GM23248 (cell line): ENCODE data around the gene PRPS1.

Source experiments
- EZH2 ChIP-seq: fragments of 200-600 bp; sonication (generic); IDR thresholded peaks from 2 replicates; pipeline ENCODE4 v1.6.1; 2018; ENCODE audit warnings: antibody characterized with exemption, mild to moderate bottlenecking; ENCODE audit not compliant: insufficient read depth, poor library complexity, severe bottlenecking
- EZH2phosphoT487 ChIP-seq: fragments of 200-600 bp; sonication (generic); IDR thresholded peaks from 2 replicates; pipeline ENCODE4 v1.6.1; 2018; ENCODE audit warnings: antibody characterized with exemption, moderate library complexity, mild to moderate bottlenecking, low read depth; ENCODE audit not compliant: insufficient read depth

DNA sequence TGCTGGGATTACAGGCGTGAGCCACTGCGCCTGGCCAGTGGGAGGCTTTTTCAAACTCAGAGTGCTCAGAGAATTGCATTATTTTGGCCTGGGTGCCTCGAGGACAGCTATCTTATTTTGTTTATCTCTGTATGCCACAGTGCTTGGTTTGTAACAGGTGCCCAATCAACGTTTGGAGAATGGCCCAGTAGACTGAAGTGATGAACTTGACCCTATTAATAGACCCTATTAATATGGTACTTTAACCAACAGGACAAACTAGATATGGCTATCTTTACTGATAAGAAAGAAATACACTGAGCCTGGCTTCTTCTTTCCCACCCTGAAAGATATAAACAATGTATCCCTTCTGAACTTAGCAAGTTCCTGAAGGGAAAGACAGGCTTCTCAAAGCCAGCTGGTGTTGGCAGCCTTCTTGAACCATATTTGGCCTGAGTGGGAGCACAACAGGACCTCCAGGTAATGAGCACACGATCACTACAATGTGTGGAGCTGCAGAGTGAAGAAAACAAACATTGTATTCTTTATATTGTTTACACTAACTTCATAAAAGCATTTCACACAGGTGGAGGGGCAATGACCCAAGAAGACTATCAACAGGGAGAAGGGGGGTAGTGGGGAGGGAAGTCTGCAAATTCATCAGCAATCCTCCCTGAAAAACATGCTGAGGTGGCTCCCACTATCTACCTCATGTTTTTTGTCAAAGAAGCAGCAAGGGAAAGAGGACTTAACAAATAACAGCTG lies 41.7 kb downstream of the PRPS1 start:
- TF ChIP-seq EZH2 = no peak
- TF ChIP-seq EZH2phosphoT487 = no peak
